Measurements from ENCODE around the gene RASGRP4. TPM values are rescaled to one million over a fixed set of nuclear protein-coding genes. Genes with fewer than 3 reads are reported as not detected.
A peak's percentile ranks its signal among the peaks of the same experiment; 100 is the strongest.

The RASGRP4 gene
- polyA plus RNA-seq, 2 of the 4 experiments (the other 2 are of a cell fraction), result 0.22 to 0.30 TPM

DNA sequence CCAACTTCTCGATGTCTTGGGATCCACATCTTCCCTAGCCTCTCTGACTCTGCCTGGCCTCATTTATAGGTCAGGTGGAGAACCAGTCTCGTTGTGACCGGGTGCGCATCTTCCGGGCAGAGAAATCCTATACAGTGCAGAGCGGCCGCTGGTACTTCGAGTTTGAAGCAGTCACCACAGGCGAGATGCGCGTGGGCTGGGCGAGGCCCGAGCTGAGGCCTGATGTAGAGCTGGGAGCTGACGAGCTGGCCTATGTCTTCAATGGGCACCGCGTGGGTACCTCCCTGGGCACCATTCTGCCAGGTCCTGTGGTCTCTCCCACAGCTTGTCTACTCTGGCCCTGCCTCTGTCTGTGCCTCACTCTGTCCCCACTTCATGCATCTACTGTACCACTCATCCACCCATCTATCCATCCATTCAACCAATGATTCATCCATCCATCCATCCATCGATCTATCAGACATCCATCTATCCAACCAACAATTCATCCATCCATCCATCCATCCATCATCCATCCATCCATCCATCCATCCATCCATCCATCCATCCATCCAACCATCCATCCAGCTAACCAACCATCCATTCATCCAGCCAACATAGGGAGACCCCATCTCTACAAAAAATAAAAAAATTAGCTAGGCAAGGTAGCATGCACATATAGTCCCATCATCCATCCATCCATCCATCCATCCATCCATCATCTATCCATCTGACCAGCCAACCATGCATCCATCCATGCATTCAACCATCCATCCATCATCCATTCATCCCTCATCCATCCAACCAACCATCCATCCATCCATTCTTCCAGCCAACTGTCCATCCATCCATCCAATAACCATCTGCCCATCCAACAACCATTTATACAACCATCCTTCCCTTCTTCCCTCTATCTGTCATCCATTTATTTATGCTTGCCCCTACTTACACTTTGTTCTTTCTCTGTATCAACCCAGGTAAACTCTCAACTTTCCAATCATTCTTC is 41.8 kb upstream of the RASGRP4 start:
- Histone ChIP-seq H3K27ac (no peak overlapping the region), H3K4me2 (no peak overlapping the region), H3K9me3 (no peaks in the 10 kb centered on the region), H3K4me1 (no peaks in the 10 kb centered on the region), H3K4me3 (no peak overlapping the region)
- POLR2A ChIA-PET, result no interaction called here
- CTCF ChIA-PET, result interaction anchor here (0.9 to 2.1 kb wide), 2 partner anchors 8 to 10 kb away, joined by 3 to 10 read pairs; no protein-coding TSS in a partner anchor
- TF ChIP-seq NFE2L2 (conservative IDR thresholded peaks at IDR 0.05; ENCODE audit: low read length), result no peak
- no peak for TF ChIP-seq HOXB13 (CRISPR knock-in tag; IDR thresholded peaks at IDR 0.05; ENCODE audit: low read depth)
- TF ChIP-seq, protein P1, sequence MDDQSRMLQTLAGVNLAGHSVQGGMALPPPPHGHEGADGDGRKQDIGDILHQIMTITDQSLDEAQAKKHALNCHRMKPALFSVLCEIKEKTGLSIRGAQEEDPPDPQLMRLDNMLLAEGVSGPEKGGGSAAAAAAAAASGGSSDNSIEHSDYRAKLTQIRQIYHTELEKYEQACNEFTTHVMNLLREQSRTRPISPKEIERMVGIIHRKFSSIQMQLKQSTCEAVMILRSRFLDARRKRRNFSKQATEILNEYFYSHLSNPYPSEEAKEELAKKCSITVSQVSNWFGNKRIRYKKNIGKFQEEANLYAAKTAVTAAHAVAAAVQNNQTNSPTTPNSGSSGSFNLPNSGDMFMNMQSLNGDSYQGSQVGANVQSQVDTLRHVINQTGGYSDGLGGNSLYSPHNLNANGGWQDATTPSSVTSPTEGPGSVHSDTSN (IDR thresholded peaks at IDR 0.05), result no peak
- TF ChIP-seq CBX8 (IDR thresholded peaks at IDR 0.05), result no peak
- no peak for TF ChIP-seq ZSCAN20 (CRISPR knock-in tag; IDR thresholded peaks at IDR 0.05)
- TF ChIP-seq MAZ (IDR thresholded peaks at IDR 0.05; ENCODE audit: borderline replicate concordance, low read depth, low read length), result no peak
- TF ChIP-seq FOSB (CRISPR knock-in tag; IDR thresholded peaks at IDR 0.05), result no peak
- TF ChIP-seq, protein P2, sequence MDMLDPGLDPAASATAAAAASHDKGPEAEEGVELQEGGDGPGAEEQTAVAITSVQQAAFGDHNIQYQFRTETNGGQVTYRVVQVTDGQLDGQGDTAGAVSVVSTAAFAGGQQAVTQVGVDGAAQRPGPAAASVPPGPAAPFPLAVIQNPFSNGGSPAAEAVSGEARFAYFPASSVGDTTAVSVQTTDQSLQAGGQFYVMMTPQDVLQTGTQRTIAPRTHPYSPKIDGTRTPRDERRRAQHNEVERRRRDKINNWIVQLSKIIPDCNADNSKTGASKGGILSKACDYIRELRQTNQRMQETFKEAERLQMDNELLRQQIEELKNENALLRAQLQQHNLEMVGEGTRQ (IDR thresholded peaks at IDR 0.05), result no peak
- TF ChIP-seq, protein P3, sequence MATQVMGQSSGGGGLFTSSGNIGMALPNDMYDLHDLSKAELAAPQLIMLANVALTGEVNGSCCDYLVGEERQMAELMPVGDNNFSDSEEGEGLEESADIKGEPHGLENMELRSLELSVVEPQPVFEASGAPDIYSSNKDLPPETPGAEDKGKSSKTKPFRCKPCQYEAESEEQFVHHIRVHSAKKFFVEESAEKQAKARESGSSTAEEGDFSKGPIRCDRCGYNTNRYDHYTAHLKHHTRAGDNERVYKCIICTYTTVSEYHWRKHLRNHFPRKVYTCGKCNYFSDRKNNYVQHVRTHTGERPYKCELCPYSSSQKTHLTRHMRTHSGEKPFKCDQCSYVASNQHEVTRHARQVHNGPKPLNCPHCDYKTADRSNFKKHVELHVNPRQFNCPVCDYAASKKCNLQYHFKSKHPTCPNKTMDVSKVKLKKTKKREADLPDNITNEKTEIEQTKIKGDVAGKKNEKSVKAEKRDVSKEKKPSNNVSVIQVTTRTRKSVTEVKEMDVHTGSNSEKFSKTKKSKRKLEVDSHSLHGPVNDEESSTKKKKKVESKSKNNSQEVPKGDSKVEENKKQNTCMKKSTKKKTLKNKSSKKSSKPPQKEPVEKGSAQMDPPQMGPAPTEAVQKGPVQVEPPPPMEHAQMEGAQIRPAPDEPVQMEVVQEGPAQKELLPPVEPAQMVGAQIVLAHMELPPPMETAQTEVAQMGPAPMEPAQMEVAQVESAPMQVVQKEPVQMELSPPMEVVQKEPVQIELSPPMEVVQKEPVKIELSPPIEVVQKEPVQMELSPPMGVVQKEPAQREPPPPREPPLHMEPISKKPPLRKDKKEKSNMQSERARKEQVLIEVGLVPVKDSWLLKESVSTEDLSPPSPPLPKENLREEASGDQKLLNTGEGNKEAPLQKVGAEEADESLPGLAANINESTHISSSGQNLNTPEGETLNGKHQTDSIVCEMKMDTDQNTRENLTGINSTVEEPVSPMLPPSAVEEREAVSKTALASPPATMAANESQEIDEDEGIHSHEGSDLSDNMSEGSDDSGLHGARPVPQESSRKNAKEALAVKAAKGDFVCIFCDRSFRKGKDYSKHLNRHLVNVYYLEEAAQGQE (IDR thresholded peaks at IDR 0.05), result no peak
- no peak for TF ChIP-seq RFX5 (IDR thresholded peaks at IDR 0.05)
- DNase-seq (ENCODE audit: low read depth in 1 of 2, low spot score in 1 of 2) (no peak), ATAC-seq (no peak), FAIRE-seq (peak; percentile 39)
- WGBS (ENCODE audit: missing lambda C conversion rate), result 44% methylated on average over 17 of the region's 17 CpGs

DNA sequence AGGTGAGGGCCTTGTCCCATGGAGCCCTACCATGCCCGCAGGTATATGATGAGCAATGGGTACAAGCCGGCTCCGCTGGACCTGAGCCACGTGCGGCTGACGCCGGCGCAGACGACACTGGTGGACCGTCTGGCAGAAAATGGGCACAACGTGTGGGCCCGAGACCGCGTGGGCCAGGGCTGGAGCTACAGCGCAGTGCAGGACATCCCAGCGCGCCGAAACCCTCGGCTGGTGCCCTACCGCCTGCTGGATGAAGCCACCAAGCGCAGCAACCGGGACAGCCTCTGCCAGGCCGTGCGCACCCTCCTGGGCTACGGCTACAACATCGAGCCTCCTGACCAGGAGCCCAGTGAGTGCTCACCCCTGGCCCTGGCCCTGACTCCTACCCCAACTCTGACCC is 40.0 kb upstream of the RASGRP4 start:
- WGBS (ENCODE audit: missing lambda C conversion rate), result 74% methylated on average over 26 of the region's 26 CpGs
- FAIRE-seq (no peak), ATAC-seq (peak; percentile 36 to 43), DNase-seq (ENCODE audit: low read depth in 1 of 2, low spot score in 1 of 2) (no peak)
- Histone ChIP-seq H3K27ac (no peak overlapping the region), H3K9me3 (no peaks in the 10 kb centered on the region), H3K4me3 (no peak overlapping the region), H3K4me2 (no peak overlapping the region), H3K4me1 (no peaks in the 10 kb centered on the region)
- TF ChIP-seq EHMT2 (IDR thresholded peaks at IDR 0.05; ENCODE audit: low read depth) (no peak), MAZ (IDR thresholded peaks at IDR 0.05; ENCODE audit: borderline replicate concordance, low read depth, low read length) (no peak), SREBF2 (IDR thresholded peaks at IDR 0.05) (no peak), RARB (CRISPR knock-in tag; IDR thresholded peaks at IDR 0.05) (no peak), EP300 (IDR thresholded peaks at IDR 0.05) (no peak), HOXA7 (CRISPR knock-in tag; IDR thresholded peaks at IDR 0.05) (no peak), HOXB13 (CRISPR knock-in tag; IDR thresholded peaks at IDR 0.05; ENCODE audit: low read depth) (no peak), MAFK (IDR thresholded peaks at IDR 0.05; ENCODE audit: partially characterized antibody) (no peak), RCOR1 (IDR thresholded peaks at IDR 0.05; ENCODE audit: low read depth, low read length) (no peak), KDM5A (IDR thresholded peaks at IDR 0.05) (no peak), JUNB (IDR thresholded peaks at IDR 0.05) (no peak), CBX2 (IDR thresholded peaks at IDR 0.05; ENCODE audit: borderline replicate concordance, low read depth) (no peak)
- TF ChIP-seq, protein P3 (IDR thresholded peaks at IDR 0.05), result no peak
- TF ChIP-seq, protein P4, sequence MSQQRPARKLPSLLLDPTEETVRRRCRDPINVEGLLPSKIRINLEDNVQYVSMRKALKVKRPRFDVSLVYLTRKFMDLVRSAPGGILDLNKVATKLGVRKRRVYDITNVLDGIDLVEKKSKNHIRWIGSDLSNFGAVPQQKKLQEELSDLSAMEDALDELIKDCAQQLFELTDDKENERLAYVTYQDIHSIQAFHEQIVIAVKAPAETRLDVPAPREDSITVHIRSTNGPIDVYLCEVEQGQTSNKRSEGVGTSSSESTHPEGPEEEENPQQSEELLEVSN (IDR thresholded peaks at IDR 0.05; ENCODE audit: borderline replicate concordance, low read depth), result no peak
- TF ChIP-seq, protein P5, sequence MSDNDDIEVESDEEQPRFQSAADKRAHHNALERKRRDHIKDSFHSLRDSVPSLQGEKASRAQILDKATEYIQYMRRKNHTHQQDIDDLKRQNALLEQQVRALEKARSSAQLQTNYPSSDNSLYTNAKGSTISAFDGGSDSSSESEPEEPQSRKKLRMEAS (IDR thresholded peaks at IDR 0.05), result no peak
- POLR2A ChIA-PET, result no interaction called here
- CTCF ChIA-PET, result interaction anchor here (0.6 to 2.1 kb wide), 4 partner anchors 12 to 465 kb away, joined by 3 to 10 read pairs (median 4); no protein-coding TSS in a partner anchor

Measured in A549 (cell line).